IMR-90 (cell line): ENCODE measurements around the gene SMC6. TPM values are rescaled to one million over a fixed set of nuclear protein-coding genes. Genes with fewer than 3 reads are reported as not detected.
A peak's percentile ranks its signal among the peaks of the same experiment; 100 is the strongest.

Source experiments
- ATAC-seq: fragments of 200-7000 bp; cut with Tn5 transposase; 2 replicates; pipeline ENCODE4 v1.9.1; 2020; ENCODE audit warnings: low read depth, mild to moderate bottlenecking, moderate library complexity
- BruUV-seq: library from RNA; stranded (reverse); fragments of 400-500 nt; replicated peaks from 2 replicates; lab custom pipeline; 2021; lab: Mats Ljungman, UMichigan
- CTCF ChIA-PET: fragments of 300-600 bp; formaldehyde crosslinking; extraction: SDS; loops from one replicate; lab custom pipeline; 2021; ENCODE audit warnings: antibody characterized with exemption; lab: Yijun Ruan, JAX
- POLR2A ChIA-PET: fragments of 300-600 bp; sonication (Branson Sonifier 250); formaldehyde crosslinking; loops from one replicate; lab custom pipeline; 2022; ENCODE audit warnings: antibody characterized with exemption; ENCODE audit not compliant: unreplicated experiment; lab: Charles Lee
- DNase-seq: peaks from one replicate; pipeline ENCODE4 v3.0.0; 2013
- H2AFZ ChIP-seq: replicated peaks from 2 replicates; pipeline ENCODE3; 2013; ENCODE audit warnings: low read length, mild to moderate bottlenecking; ENCODE audit not compliant: poor library complexity
- H2AK5ac ChIP-seq: 2 replicates; pipeline ENCODE4 v1.6.1; 2013; ENCODE audit warnings: low read depth, low read length, inconsistent platforms
- H2AK9ac ChIP-seq: replicated peaks from 2 replicates; pipeline ENCODE3; 2013; ENCODE audit warnings: mild to moderate bottlenecking, low read depth, low read length, moderate library complexity; ENCODE audit not compliant: poor library complexity
- H2BK120ac ChIP-seq: 2 replicates; pipeline ENCODE4 v1.6.1; 2013; ENCODE audit warnings: low read depth, low read length, inconsistent platforms
- H2BK15ac ChIP-seq: 3 replicates; pipeline ENCODE4 v1.6.1; 2013; ENCODE audit warnings: low read depth, low read length, inconsistent platforms
- H2BK20ac ChIP-seq: 2 replicates; pipeline ENCODE4 v1.6.1; 2013; ENCODE audit warnings: low read depth, mild to moderate bottlenecking, inconsistent platforms, low read length, moderate library complexity
- H2BK5ac ChIP-seq: 2 replicates; pipeline ENCODE4 v1.6.1; 2013; ENCODE audit warnings: mild to moderate bottlenecking, low read depth, low read length, inconsistent platforms; ENCODE audit not compliant: poor library complexity, severe bottlenecking
- H3K14ac ChIP-seq: replicated peaks from 2 replicates; pipeline ENCODE4 v1.6.1; 2013; ENCODE audit warnings: low read depth, low read length, inconsistent platforms
- H3K18ac ChIP-seq: 2 replicates; pipeline ENCODE4 v1.6.1; 2013; ENCODE audit warnings: low read depth, low read length, control low read depth
- H3K23ac ChIP-seq: 2 replicates; pipeline ENCODE4 v1.6.1; 2013; ENCODE audit warnings: low read depth, low read length, inconsistent platforms
- H3K27ac ChIP-seq: 2 replicates; pipeline ENCODE4 v1.5.1; 2013; ENCODE audit warnings: mild to moderate bottlenecking, control low read depth, low read length; ENCODE audit not compliant: insufficient read depth
- H3K27me3 ChIP-seq: 2 replicates; pipeline ENCODE4 v1.6.1; 2013; ENCODE audit warnings: low read length; ENCODE audit not compliant: control insufficient read depth, insufficient read depth
- H3K36me3 ChIP-seq: 2 replicates; pipeline ENCODE4 v1.6.1; 2013; ENCODE audit warnings: low read length, mixed read lengths; ENCODE audit not compliant: control insufficient read depth, insufficient read depth
- H3K4ac ChIP-seq: 2 replicates; pipeline ENCODE4 v1.6.1; 2013; ENCODE audit warnings: low read depth, low read length, inconsistent platforms
- H3K4me1 ChIP-seq: 2 replicates; pipeline ENCODE4 v1.6.1; 2013; ENCODE audit warnings: low read length, mixed read lengths; ENCODE audit not compliant: control insufficient read depth, insufficient read depth
- H3K4me2 ChIP-seq: 2 replicates; pipeline ENCODE4 v1.6.1; 2013; ENCODE audit warnings: low read depth, mild to moderate bottlenecking, control low read depth, low read length, moderate library complexity
- H3K4me3 ChIP-seq: 2 replicates; pipeline ENCODE4 v1.5.1; 2013; ENCODE audit warnings: low read depth, mild to moderate bottlenecking, control low read depth, low read length, moderate library complexity; ENCODE audit not compliant: insufficient read depth
- H3K56ac ChIP-seq: 2 replicates; pipeline ENCODE4 v1.6.1; 2013; ENCODE audit warnings: low read length, inconsistent platforms; ENCODE audit not compliant: insufficient read depth; ENCODE audit errors: extremely low read depth
- H3K79me1 ChIP-seq, 2 experiments: 2 replicates each; pipeline ENCODE4 v1.6.1; 2013; ENCODE audit warnings: low read length in 2 of 2, inconsistent platforms in 1 of 2, low read depth in 1 of 2
- H3K9ac ChIP-seq: 2 replicates; pipeline ENCODE4 v1.6.1; 2013; ENCODE audit warnings: low read depth, low read length, control low read depth
- H3K9me1 ChIP-seq: 2 replicates; pipeline ENCODE4 v1.6.1; 2013; ENCODE audit warnings: low read length, inconsistent platforms; ENCODE audit not compliant: insufficient read depth
- H3K9me3 ChIP-seq: 2 replicates; pipeline ENCODE4 v1.6.1; 2013; ENCODE audit warnings: low read length; ENCODE audit not compliant: control insufficient read depth, insufficient read depth
- H4K20me1 ChIP-seq: 2 replicates; pipeline ENCODE4 v1.6.1; 2013; ENCODE audit warnings: low read length, inconsistent platforms; ENCODE audit not compliant: insufficient read depth
- H4K5ac ChIP-seq: 2 replicates; pipeline ENCODE4 v1.6.1; 2013; ENCODE audit warnings: mild to moderate bottlenecking, low read depth, low read length, control low read depth
- H4K8ac ChIP-seq, 2 experiments: 2 replicates each; pipeline ENCODE4 v1.6.1; 2013; ENCODE audit warnings: low read depth in 2 of 2, low read length in 2 of 2, control low read depth in 1 of 2, inconsistent platforms in 1 of 2
- H4K91ac ChIP-seq: 2 replicates; pipeline ENCODE4 v1.6.1; 2013; ENCODE audit warnings: low read depth, low read length, inconsistent platforms; ENCODE audit not compliant: insufficient read depth
- BHLHE40 ChIP-seq: fragments of 150-350 bp; IDR thresholded peaks from 2 replicates; pipeline ENCODE4 v1.6.1; 2016; ENCODE audit warnings: mild to moderate bottlenecking, low read depth, low read length
- CEBPB ChIP-seq: IDR thresholded peaks from 2 replicates; pipeline ENCODE4 v1.6.1; 2012; ENCODE audit warnings: low read depth, low read length, improper control_type of control experiment
- CHD1 ChIP-seq: IDR thresholded peaks from 2 replicates; pipeline ENCODE4 v1.6.1; 2012; ENCODE audit warnings: low read depth, low read length, improper control_type of control experiment
- FOS ChIP-seq: fragments of 150-350 bp; IDR thresholded peaks from 2 replicates; pipeline ENCODE4 v1.6.1; 2016; ENCODE audit warnings: low read depth, low read length
- MAFK ChIP-seq: IDR thresholded peaks from 2 replicates; pipeline ENCODE4 v1.6.1; 2012; ENCODE audit warnings: low read depth, low read length, improper control_type of control experiment
- MXI1 ChIP-seq: IDR thresholded peaks from 2 replicates; pipeline ENCODE4 v1.6.1; 2012; ENCODE audit warnings: low read depth, mild to moderate bottlenecking, low read length, moderate library complexity, borderline replicate concordance
- NFE2L2 ChIP-seq: fragments of 150-350 bp; IDR thresholded peaks from 2 replicates; pipeline ENCODE4 v1.6.1; 2016; ENCODE audit warnings: low read depth, mild to moderate bottlenecking, low read length
- POLR2A ChIP-seq: IDR thresholded peaks from 2 replicates; pipeline ENCODE4 v1.6.1; 2012; ENCODE audit warnings: mild to moderate bottlenecking, low read depth, low read length
- RAD21 ChIP-seq: IDR thresholded peaks from 2 replicates; pipeline ENCODE4 v1.6.1; 2012; ENCODE audit warnings: low read length, improper control_type of control experiment
- RCOR1 ChIP-seq: IDR thresholded peaks from 2 replicates; pipeline ENCODE4 v1.6.1; 2012; ENCODE audit warnings: mild to moderate bottlenecking, low read length, improper control_type of control experiment; ENCODE audit not compliant: insufficient replicate concordance
- RFX5 ChIP-seq: IDR thresholded peaks from 2 replicates; pipeline ENCODE4 v1.8.0; 2012; ENCODE audit warnings: low read depth, mild to moderate bottlenecking, low read length, moderate library complexity
- SMC3 ChIP-seq: fragments of 150-350 bp; IDR thresholded peaks from 2 replicates; pipeline ENCODE4 v1.6.1; 2016; ENCODE audit warnings: low read depth, mild to moderate bottlenecking, antibody characterized with exemption, low read length, moderate library complexity
- USF2 ChIP-seq: fragments of 150-350 bp; IDR thresholded peaks from 2 replicates; pipeline ENCODE4 v1.6.1; 2017; ENCODE audit warnings: mild to moderate bottlenecking, antibody characterized with exemption, low read length, low read depth
- WGBS, 2 experiments: methylation state at CpG; one replicate each; pipeline versions ENCODE4 v1.1.5 to v1.1.7; 2013; ENCODE audit warnings: missing lambda C conversion rate in 2 of 2; ENCODE audit not compliant: insufficient read length in 1 of 2; ENCODE audit errors: extremely low coverage in 2 of 2; 5-methylcytosine and 5-hydroxymethylcytosine counted together
- dilution Hi-C: fragments of 300-500 bp; cut with HindIII; formaldehyde crosslinking; loops from one replicate; pipeline ENCODE4 v1.14.3; 2018; ENCODE audit warnings: low sequenced_read_pairs; ENCODE audit not compliant: unreplicated experiment
- in situ Hi-C: fragments of 300-500 bp; cut with MboI; formaldehyde crosslinking; loops from 3 replicates; pipeline ENCODE4 v1.14.3; 2019; ENCODE audit warnings: low sequenced_read_pairs, inconsistent platforms, mixed read lengths
- intact Hi-C: fragments of 100-400 bp; cut with micrococcal nuclease; formaldehyde crosslinking; loops from 2 replicates; pipeline ENCODE4 v1.10.0; 2022
- polyA plus RNA-seq, 3 experiments: library from polyadenylated mRNA; depleted of rRNA; stranded (reverse); fragments of >200 nt; gene quantifications; 2 replicates each; pipeline ENCODE4 v1.2.3, GENCODE V29; 2012; ENCODE audit warnings: low replicate concordance in 1 of 3
- total RNA-seq: library from RNA; depleted of rRNA; stranded (reverse); fragments of >200 nt; gene quantifications from 2 replicates; pipeline ENCODE4 v1.2.3, GENCODE V29; 2012

Gene SMC6
- total and polyA plus RNA-seq, 2 of the 4 experiments (the other 2 are of a cell fraction), result 6.5 to 10.4 TPM

DNA sequence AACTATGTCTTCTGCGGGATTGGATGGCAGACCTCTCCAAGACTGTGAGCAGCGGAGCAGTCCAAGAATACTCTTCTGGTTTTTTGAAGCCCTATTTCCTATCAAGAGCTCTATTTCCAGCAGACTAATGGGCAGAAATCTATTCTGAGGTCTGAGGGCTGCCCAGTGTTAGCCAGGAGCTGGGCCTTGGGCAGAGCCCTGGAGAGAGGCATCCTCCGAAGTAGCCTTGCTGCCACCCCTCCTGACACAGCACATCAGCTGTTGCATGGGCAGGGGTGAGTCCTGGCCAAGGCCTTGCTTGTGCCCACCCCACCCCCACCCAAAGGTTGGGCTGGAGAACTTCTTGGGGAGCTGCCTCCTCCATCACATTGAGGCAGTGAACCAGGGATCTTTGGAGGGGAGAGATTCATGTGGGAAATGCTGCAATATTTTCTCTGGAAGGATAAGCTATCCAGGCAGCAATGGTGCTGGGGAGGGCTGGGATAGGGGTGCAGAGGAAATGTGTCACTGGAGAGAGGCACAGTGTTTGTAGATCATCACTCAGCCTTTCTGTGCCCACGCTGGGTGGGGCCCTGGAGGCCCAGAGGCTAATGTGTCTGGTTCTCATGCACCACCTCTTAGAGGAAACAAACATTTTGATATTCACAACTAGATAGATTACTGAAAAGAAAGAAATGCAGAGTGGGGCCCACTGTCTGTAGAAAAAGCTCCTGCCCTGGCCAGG is 108.5 kb downstream of the SMC6 start:
- no peak overlapping the region for H3K4me3 ChIP-seq
- H3K27ac ChIP-seq, result peak overlapping the region; percentile 9; the same call in 1 of the 2 replicates
- POLR2A ChIA-PET, result interaction anchor here (1.4 kb wide), 1 partner anchor 9 kb away, joined by 6 read pairs; no protein-coding TSS in a partner anchor
- WGBS, 2 experiments, result 60% methylated on average over 1 of the region's 4 CpGs; no CpG with 5 or more reads in 1 of the 2 experiments
- H4K91ac ChIP-seq, result peak overlapping the region; percentile 32; the same call in 1 of the 2 replicates
- H3K27me3 ChIP-seq, result no peaks in the 10 kb centered on the region
- H2AK9ac ChIP-seq, result no peak overlapping the region
- H2AFZ ChIP-seq, result peak overlapping the region; percentile 23
- peaks cover 24% of the 10 kb centered on the region for H3K9me1 ChIP-seq
- CTCF ChIA-PET, result interaction anchor here (0.6 to 2.6 kb wide), 10 partner anchors 8 to 108 kb away, joined by 3 to 27 read pairs (median 4); no protein-coding TSS in a partner anchor
- H3K14ac ChIP-seq, result 0 out of 2 replicates have a peak overlapping the region, but pooled peaks have one; percentile 24
- H2BK15ac ChIP-seq, result peak overlapping the region; percentile 31; the same call in 1 of the 3 replicates
- H3K4ac ChIP-seq, result peak overlapping the region; percentile 11; the same call in 1 of the 2 replicates
- no peak overlapping the region; the same call in 1 of the 2 replicates for H3K18ac ChIP-seq
- no peak overlapping the region for H4K8ac ChIP-seq
- peak; percentile 41 for DNase-seq
- H3K4me1 ChIP-seq, result peaks cover 21% of the 10 kb centered on the region
- peak overlapping the region; percentile 33; the same call in 1 of the 2 replicates for H2AK5ac ChIP-seq
- no peak overlapping the region for H4K5ac ChIP-seq
- no TSS peak for BruUV-seq
- no peaks in the 10 kb centered on the region for H3K36me3 ChIP-seq
- H3K79me1 ChIP-seq, result no peaks in the 10 kb centered on the region
- dilution Hi-C loops (no loop called here), in situ Hi-C loops (no loop called here), intact Hi-C loops (no loop called here)
- H2BK5ac ChIP-seq, result peak overlapping the region; percentile 40
- ATAC-seq, result peak; percentile 24
- H3K9me3 ChIP-seq, result no peaks in the 10 kb centered on the region
- no peaks in the 10 kb centered on the region for H4K20me1 ChIP-seq
- peak overlapping the region; percentile 7; the same call in 1 of the 2 replicates for H3K56ac ChIP-seq
- H3K4me2 ChIP-seq, result no peak overlapping the region
- H2BK120ac ChIP-seq, result peak overlapping the region; percentile 48
- TF ChIP-seq POLR2A, result no peak
- TF ChIP-seq MAFK, result no peak
- TF ChIP-seq MXI1, result no peak
- no peak for TF ChIP-seq RCOR1
- TF ChIP-seq BHLHE40, result no peak
- TF ChIP-seq CEBPB, result no peak
- no peak for TF ChIP-seq RFX5
- TF ChIP-seq CHD1, result no peak
- TF ChIP-seq FOS, result no peak
- no peak for TF ChIP-seq NFE2L2
- no peak for TF ChIP-seq USF2
- TF ChIP-seq SMC3, result no peak
- no peak for TF ChIP-seq RAD21
- H2BK20ac ChIP-seq, result no peak overlapping the region
- H3K23ac ChIP-seq, result no peak overlapping the region
- no peak overlapping the region for H3K9ac ChIP-seq
